ENCODE measurements around the gene MPP3. TPM values are rescaled to one million over a fixed set of nuclear protein-coding genes. Genes with fewer than 3 reads are reported as not detected.

MPP3 gene
- total and polyA plus RNA-seq, 9 of the 15 experiments (the other 6 are each of a cell fraction or from before 2014, with no cell fraction given) = 0.41 to 10.4 (median 4.5) TPM

GRCh38 chr17:43834106-43834505, 1.2 kb upstream of the MPP3 start:
- no peaks in the 10 kb centered on the region for H3K9me1 ChIP-seq (ENCODE audit: control insufficient read depth, insufficient read depth, low read length)
- BruUV-seq (replicated peaks) = no TSS peak
- H3K4me1 ChIP-seq (replicated peaks in 1 of 2; ENCODE audit: control insufficient read depth in 2 of 2, insufficient read depth in 2 of 2, low read length in 2 of 2) = peaks cover 5 to 22% of the 10 kb centered on the region in 2 experiments
- TF ChIP-seq CEBPB (tag; IDR thresholded peaks at IDR 0.05) (0 out of 2 replicates have a peak, but pooled peaks have one; percentile 22), RBM34 (IDR thresholded peaks at IDR 0.05; ENCODE audit: borderline replicate concordance, insufficient read depth, low read length) (no peak), NFYB (IDR thresholded peaks at IDR 0.05; ENCODE audit: extremely low read depth, insufficient read length) (no peak), PHB (CRISPR knock-in tag; IDR thresholded peaks at IDR 0.05) (no peak), ARID3B (CRISPR knock-in tag; IDR thresholded peaks at IDR 0.05; ENCODE audit: borderline replicate concordance) (no peak), NFIC (IDR thresholded peaks at IDR 0.05) (peak; percentile 79)
- H3K9ac ChIP-seq (ENCODE audit: insufficient read depth in 1 of 2, low read depth in 2 of 2, low read length in 2 of 2) = no peak overlapping the region
- intact Hi-C loops (cut with micrococcal nuclease) (no loop called here), in situ Hi-C loops (cut with MboI) (no loop called here)
- ChIA-PET POLR2A (interaction anchor here (0.7 to 1.0 kb wide), 3 partner anchors 17 to 141 kb away, joined by 3 to 4 read pairs (median 3); no protein-coding TSS in a partner anchor), CTCF (ENCODE audit: low intra/inter-chr PET ratio) (no interaction called here)
- H3K4me3 ChIP-seq = no peak overlapping the region
- peak in 1 of 4 experiments; percentile 13 for DNase-seq (ENCODE audit: extremely low read depth in 1 of 4, low spot score in 3 of 4)
- FAIRE-seq = no peak
- 13% methylated on average over 2 of the region's 2 CpGs for WGBS (ENCODE audit: insufficient coverage, low coverage, missing lambda C conversion rate)
- H3K27me3 ChIP-seq (ENCODE audit: control insufficient read depth in 2 of 2, insufficient read depth in 2 of 2, low read length in 2 of 2) = peaks cover 0 to 10% of the 10 kb centered on the region in 2 experiments; a peak in 1 of 5 replicates
- ATAC-seq = no peak
- H3K9me3 ChIP-seq (replicated peaks; ENCODE audit: control insufficient read depth, insufficient read depth, low read depth, low read length) = peaks cover 5% of the 10 kb centered on the region
- H3K79me2 ChIP-seq (ENCODE audit: control insufficient read depth, insufficient read depth, low read length) = no peaks in the 10 kb centered on the region
- no peak overlapping the region for H3K4me2 ChIP-seq (ENCODE audit: insufficient read depth, low read length)
- no peak overlapping the region for H2AFZ ChIP-seq (ENCODE audit: low read depth, low read length)
- no peak overlapping the region for H3K27ac ChIP-seq (ENCODE audit: extremely low read depth, low read depth, low read length)
- no peaks in the 10 kb centered on the region for H3K36me3 ChIP-seq (ENCODE audit: control insufficient read depth, insufficient read depth, low read length)
- H4K20me1 ChIP-seq (replicated peaks; ENCODE audit: control insufficient read depth, insufficient read depth, low read length) = no peaks in the 10 kb centered on the region

Data from K562 (cell line).